HepG2 (cell line): ENCODE measurements around the gene ATRAID. TPM values are rescaled to one million over a fixed set of nuclear protein-coding genes. Genes with fewer than 3 reads are reported as not detected.
A peak's percentile ranks its signal among the peaks of the same experiment; 100 is the strongest.

Experiments used
- CENPX ChIP-seq: sonication (generic); formaldehyde crosslinking; IDR thresholded peaks from 2 replicates; pipeline ENCODE4 v1.9.0; 2021; ENCODE audit warnings: mild to moderate bottlenecking, missing genetic modification reagents, moderate library complexity
- NFYB ChIP-seq: sonication (generic); formaldehyde crosslinking; IDR thresholded peaks from 2 replicates; pipeline ENCODE4 v1.4.0; 2020; ENCODE audit warnings: missing genetic modification reagents
- ZBTB20 ChIP-seq: sonication (generic); formaldehyde crosslinking; IDR thresholded peaks from 2 replicates; pipeline ENCODE4 v1.8.1; 2023; ENCODE audit warnings: missing genetic modification reagents, low read depth, mild to moderate bottlenecking, borderline replicate concordance
- ZC3H13 ChIP-seq: sonication (generic); formaldehyde crosslinking; IDR thresholded peaks from 2 replicates; pipeline ENCODE4 v1.8.1; 2023; ENCODE audit warnings: mild to moderate bottlenecking, missing genetic modification reagents, moderate library complexity
- ZFP82 ChIP-seq: sonication (generic); formaldehyde crosslinking; IDR thresholded peaks from 2 replicates; pipeline ENCODE4 v1.5.1; 2020; ENCODE audit warnings: mild to moderate bottlenecking, missing genetic modification reagents, borderline replicate concordance
- ZFY ChIP-seq: sonication (generic); formaldehyde crosslinking; IDR thresholded peaks from 2 replicates; pipeline ENCODE4 v1.4.0; 2020; ENCODE audit warnings: missing genetic modification reagents
- ZNF296 ChIP-seq: sonication (generic); formaldehyde crosslinking; conservative IDR thresholded peaks from 2 replicates; pipeline ENCODE4 v1.5.0; 2020; ENCODE audit warnings: mild to moderate bottlenecking, missing genetic modification reagents
- ZNF367 ChIP-seq: sonication (generic); formaldehyde crosslinking; IDR thresholded peaks from 2 replicates; pipeline ENCODE4 v1.4.0; 2020; ENCODE audit warnings: missing genetic modification reagents, borderline replicate concordance
- ZNF547 ChIP-seq: sonication (generic); formaldehyde crosslinking; IDR thresholded peaks from 2 replicates; pipeline ENCODE4 v1.5.1; 2020; ENCODE audit warnings: mild to moderate bottlenecking, missing genetic modification reagents
- polyA plus RNA-seq, 8 experiments: library from polyadenylated mRNA; depleted of rRNA in 3 of 8; stranded (reverse) in 7 of 8; unstranded in 1 of 8; fragments of >200 nt; fragmentation: Illumina TruSeq in 4 of 8; extraction: Trizol in 4 of 8; gene quantifications; 2 replicates each; pipeline versions ENCODE4 v1.2.1 to v1.2.3, GENCODE V29; 2011 to 2016; ENCODE audit warnings: low read depth in 4 of 8, missing spikeins in 1 of 8, mixed read lengths in 1 of 8; ENCODE audit not compliant: insufficient read depth in 1 of 8
- total RNA-seq, 5 experiments: library from RNA; depleted of rRNA; stranded (reverse); fragments of >200 nt; fragmentation: Illumina TruSeq; extraction: Trizol; gene quantifications; 2 replicates each; pipeline ENCODE4 v1.2.3, GENCODE V29; 2016; ENCODE audit warnings: low read depth in 1 of 5
- TF ChIP-seq, protein P1 (sequence below): sonication (generic); formaldehyde crosslinking; IDR thresholded peaks from 2 replicates; pipeline ENCODE4 v1.4.0; 2020; ENCODE audit warnings: missing genetic modification reagents
- TF ChIP-seq, protein P2 (sequence below): sonication (generic); formaldehyde crosslinking; IDR thresholded peaks from 2 replicates; pipeline ENCODE4 v1.4.0; 2020; ENCODE audit warnings: missing genetic modification reagents
- TF ChIP-seq, protein P3 (sequence below): sonication (generic); formaldehyde crosslinking; conservative IDR thresholded peaks from 2 replicates; pipeline ENCODE4 v1.8.0; 2022; ENCODE audit warnings: missing genetic modification reagents
- TF ChIP-seq, protein P4 (sequence below): sonication (generic); formaldehyde crosslinking; IDR thresholded peaks from 2 replicates; pipeline ENCODE4 v1.5.0; 2020; ENCODE audit warnings: mild to moderate bottlenecking, missing genetic modification reagents, moderate library complexity
- TF ChIP-seq, protein P5 (sequence below): sonication (generic); formaldehyde crosslinking; IDR thresholded peaks from 2 replicates; pipeline ENCODE4 v1.5.0; 2020; ENCODE audit warnings: mild to moderate bottlenecking, missing genetic modification reagents, borderline replicate concordance

ATRAID gene
- total and polyA plus RNA-seq, 2 of the 13 experiments (the other 11 are each of a cell fraction or from before 2014, with no cell fraction given), result 207 to 382 TPM

DNA sequence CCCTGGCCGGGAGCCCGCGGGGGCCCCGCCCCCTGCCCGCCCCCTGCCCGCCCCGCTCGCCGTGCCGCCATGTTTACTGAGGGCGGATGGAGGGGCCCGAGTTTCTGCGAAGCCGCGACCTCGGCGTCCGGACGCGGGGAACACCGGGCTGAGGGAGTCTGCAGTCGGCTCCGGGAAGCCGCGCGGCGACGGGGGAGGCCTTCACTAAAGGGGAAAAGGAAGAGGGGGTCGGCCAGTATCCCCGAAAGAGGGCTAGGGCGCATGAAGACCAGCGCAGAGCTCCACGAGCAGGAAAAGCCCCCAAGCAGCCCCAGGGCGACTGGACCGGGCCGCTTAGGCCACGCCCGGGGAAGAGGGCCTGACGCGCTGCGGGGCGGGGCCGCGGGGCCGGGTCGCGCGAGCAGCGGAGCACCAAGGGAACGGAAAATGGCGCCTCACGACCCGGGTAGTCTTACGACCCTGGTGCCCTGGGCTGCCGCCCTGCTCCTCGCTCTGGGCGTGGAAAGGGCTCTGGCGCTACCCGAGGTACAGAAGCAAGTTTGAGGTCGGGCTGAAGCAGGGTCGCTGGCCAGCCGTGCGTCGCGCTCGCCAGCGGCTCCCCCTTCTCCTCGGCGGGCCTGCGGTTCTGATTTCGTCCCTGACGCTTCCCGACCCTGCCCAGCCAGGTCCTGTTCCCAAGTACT lies at the start of gene ATRAID, which contains the start of gene SLC5A6 (continued):
- TF ChIP-seq, protein P1, sequence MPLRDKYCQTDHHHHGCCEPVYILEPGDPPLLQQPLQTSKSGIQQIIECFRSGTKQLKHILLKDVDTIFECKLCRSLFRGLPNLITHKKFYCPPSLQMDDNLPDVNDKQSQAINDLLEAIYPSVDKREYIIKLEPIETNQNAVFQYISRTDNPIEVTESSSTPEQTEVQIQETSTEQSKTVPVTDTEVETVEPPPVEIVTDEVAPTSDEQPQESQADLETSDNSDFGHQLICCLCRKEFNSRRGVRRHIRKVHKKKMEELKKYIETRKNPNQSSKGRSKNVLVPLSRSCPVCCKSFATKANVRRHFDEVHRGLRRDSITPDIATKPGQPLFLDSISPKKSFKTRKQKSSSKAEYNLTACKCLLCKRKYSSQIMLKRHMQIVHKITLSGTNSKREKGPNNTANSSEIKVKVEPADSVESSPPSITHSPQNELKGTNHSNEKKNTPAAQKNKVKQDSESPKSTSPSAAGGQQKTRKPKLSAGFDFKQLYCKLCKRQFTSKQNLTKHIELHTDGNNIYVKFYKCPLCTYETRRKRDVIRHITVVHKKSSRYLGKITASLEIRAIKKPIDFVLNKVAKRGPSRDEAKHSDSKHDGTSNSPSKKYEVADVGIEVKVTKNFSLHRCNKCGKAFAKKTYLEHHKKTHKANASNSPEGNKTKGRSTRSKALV (CRISPR knock-in tag), result peak; percentile 89
- TF ChIP-seq ZNF296 (CRISPR knock-in tag) (no peak; the same call in 1 of the 2 replicates), CENPX (CRISPR knock-in tag) (no peak), ZNF547 (no peak; the same call in 1 of the 2 replicates), NFYB (CRISPR knock-in tag) (peak; percentile 53; the same call in 1 of the 2 replicates), ZFY (CRISPR knock-in tag) (peak; percentile 98), ZBTB20 (CRISPR knock-in tag) (peak; percentile 92; the same call in 1 of the 2 replicates), ZC3H13 (CRISPR knock-in tag) (peak; percentile 79), ZFP82 (CRISPR knock-in tag) (peak; percentile 97), ZNF367 (CRISPR knock-in tag) (0 out of 2 replicates have a peak, but pooled peaks have one; percentile 19)
- TF ChIP-seq, protein P2, sequence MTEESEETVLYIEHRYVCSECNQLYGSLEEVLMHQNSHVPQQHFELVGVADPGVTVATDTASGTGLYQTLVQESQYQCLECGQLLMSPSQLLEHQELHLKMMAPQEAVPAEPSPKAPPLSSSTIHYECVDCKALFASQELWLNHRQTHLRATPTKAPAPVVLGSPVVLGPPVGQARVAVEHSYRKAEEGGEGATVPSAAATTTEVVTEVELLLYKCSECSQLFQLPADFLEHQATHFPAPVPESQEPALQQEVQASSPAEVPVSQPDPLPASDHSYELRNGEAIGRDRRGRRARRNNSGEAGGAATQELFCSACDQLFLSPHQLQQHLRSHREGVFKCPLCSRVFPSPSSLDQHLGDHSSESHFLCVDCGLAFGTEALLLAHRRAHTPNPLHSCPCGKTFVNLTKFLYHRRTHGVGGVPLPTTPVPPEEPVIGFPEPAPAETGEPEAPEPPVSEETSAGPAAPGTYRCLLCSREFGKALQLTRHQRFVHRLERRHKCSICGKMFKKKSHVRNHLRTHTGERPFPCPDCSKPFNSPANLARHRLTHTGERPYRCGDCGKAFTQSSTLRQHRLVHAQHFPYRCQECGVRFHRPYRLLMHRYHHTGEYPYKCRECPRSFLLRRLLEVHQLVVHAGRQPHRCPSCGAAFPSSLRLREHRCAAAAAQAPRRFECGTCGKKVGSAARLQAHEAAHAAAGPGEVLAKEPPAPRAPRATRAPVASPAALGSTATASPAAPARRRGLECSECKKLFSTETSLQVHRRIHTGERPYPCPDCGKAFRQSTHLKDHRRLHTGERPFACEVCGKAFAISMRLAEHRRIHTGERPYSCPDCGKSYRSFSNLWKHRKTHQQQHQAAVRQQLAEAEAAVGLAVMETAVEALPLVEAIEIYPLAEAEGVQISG (CRISPR knock-in tag), result peak; percentile 84
- TF ChIP-seq, protein P3, sequence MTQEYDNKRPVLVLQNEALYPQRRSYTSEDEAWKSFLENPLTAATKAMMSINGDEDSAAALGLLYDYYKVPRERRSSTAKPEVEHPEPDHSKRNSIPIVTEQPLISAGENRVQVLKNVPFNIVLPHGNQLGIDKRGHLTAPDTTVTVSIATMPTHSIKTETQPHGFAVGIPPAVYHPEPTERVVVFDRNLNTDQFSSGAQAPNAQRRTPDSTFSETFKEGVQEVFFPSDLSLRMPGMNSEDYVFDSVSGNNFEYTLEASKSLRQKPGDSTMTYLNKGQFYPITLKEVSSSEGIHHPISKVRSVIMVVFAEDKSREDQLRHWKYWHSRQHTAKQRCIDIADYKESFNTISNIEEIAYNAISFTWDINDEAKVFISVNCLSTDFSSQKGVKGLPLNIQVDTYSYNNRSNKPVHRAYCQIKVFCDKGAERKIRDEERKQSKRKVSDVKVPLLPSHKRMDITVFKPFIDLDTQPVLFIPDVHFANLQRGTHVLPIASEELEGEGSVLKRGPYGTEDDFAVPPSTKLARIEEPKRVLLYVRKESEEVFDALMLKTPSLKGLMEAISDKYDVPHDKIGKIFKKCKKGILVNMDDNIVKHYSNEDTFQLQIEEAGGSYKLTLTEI (CRISPR knock-in tag), result no peak
- TF ChIP-seq, protein P4, sequence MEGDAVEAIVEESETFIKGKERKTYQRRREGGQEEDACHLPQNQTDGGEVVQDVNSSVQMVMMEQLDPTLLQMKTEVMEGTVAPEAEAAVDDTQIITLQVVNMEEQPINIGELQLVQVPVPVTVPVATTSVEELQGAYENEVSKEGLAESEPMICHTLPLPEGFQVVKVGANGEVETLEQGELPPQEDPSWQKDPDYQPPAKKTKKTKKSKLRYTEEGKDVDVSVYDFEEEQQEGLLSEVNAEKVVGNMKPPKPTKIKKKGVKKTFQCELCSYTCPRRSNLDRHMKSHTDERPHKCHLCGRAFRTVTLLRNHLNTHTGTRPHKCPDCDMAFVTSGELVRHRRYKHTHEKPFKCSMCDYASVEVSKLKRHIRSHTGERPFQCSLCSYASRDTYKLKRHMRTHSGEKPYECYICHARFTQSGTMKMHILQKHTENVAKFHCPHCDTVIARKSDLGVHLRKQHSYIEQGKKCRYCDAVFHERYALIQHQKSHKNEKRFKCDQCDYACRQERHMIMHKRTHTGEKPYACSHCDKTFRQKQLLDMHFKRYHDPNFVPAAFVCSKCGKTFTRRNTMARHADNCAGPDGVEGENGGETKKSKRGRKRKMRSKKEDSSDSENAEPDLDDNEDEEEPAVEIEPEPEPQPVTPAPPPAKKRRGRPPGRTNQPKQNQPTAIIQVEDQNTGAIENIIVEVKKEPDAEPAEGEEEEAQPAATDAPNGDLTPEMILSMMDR, result no peak
- TF ChIP-seq, protein P5, sequence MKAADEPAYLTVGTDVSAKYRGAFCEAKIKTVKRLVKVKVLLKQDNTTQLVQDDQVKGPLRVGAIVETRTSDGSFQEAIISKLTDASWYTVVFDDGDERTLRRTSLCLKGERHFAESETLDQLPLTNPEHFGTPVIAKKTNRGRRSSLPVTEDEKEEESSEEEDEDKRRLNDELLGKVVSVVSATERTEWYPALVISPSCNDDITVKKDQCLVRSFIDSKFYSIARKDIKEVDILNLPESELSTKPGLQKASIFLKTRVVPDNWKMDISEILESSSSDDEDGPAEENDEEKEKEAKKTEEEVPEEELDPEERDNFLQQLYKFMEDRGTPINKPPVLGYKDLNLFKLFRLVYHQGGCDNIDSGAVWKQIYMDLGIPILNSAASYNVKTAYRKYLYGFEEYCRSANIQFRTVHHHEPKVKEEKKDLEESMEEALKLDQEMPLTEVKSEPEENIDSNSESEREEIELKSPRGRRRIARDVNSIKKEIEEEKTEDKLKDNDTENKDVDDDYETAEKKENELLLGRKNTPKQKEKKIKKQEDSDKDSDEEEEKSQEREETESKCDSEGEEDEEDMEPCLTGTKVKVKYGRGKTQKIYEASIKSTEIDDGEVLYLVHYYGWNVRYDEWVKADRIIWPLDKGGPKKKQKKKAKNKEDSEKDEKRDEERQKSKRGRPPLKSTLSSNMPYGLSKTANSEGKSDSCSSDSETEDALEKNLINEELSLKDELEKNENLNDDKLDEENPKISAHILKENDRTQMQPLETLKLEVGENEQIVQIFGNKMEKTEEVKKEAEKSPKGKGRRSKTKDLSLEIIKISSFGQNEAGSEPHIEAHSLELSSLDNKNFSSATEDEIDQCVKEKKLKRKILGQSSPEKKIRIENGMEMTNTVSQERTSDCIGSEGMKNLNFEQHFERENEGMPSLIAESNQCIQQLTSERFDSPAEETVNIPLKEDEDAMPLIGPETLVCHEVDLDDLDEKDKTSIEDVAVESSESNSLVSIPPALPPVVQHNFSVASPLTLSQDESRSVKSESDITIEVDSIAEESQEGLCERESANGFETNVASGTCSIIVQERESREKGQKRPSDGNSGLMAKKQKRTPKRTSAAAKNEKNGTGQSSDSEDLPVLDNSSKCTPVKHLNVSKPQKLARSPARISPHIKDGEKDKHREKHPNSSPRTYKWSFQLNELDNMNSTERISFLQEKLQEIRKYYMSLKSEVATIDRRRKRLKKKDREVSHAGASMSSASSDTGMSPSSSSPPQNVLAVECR (CRISPR knock-in tag), result peak; percentile 77
